ENCODE data around the gene FBXW4. TPM values are rescaled to one million over a fixed set of nuclear protein-coding genes. Genes with fewer than 3 reads are reported as not detected.

Gene FBXW4
- total RNA-seq, 1 donor from 2014 or later, result 34.4 TPM

- Mint-ChIP-seq H3K4me1 (ENCODE audit: low read depth) (no peaks in the 10 kb centered on the region), H3K27me3 (ENCODE audit: low read depth) (no peaks in the 10 kb centered on the region), H3K36me3 (ENCODE audit: low read depth) (peaks cover 20% of the 10 kb centered on the region), H3K27ac (ENCODE audit: unreplicated experiment) (no peak overlapping the region), H3K4me3 (ENCODE audit: unreplicated experiment) (no peak overlapping the region), H3K9me3 (ENCODE audit: low read depth) (no peaks in the 10 kb centered on the region)
- no peak for DNase-seq (ENCODE audit: low spot score)
- no peak for TF ChIP-seq CTCF (IDR thresholded peaks at IDR 0.05)
Observed at GRCh38 chr10:101653536-101653935, 41.4 kb downstream of the FBXW4 start.

GRCh38 chr10:101651336-101651735, 43.6 kb downstream of the FBXW4 start:
- no peak for TF ChIP-seq CTCF (IDR thresholded peaks at IDR 0.05)
- no peak overlapping the region for H3K27ac Mint-ChIP-seq (ENCODE audit: unreplicated experiment)
- DNase-seq (ENCODE audit: low spot score), result no peak
- no peak overlapping the region for H3K4me3 Mint-ChIP-seq (ENCODE audit: unreplicated experiment)
- H3K9me3 Mint-ChIP-seq (ENCODE audit: low read depth), result no peaks in the 10 kb centered on the region
- peaks cover 13% of the 10 kb centered on the region for H3K36me3 Mint-ChIP-seq (ENCODE audit: low read depth)
- H3K4me1 Mint-ChIP-seq (ENCODE audit: low read depth), result peaks cover 4% of the 10 kb centered on the region
- no peaks in the 10 kb centered on the region for H3K27me3 Mint-ChIP-seq (ENCODE audit: low read depth)

- Mint-ChIP-seq H3K4me1 (ENCODE audit: low read depth) (peaks cover 4% of the 10 kb centered on the region), H3K9me3 (ENCODE audit: low read depth) (no peaks in the 10 kb centered on the region), H3K27ac (ENCODE audit: unreplicated experiment) (no peak overlapping the region), H3K36me3 (ENCODE audit: low read depth) (peaks cover 13% of the 10 kb centered on the region), H3K27me3 (ENCODE audit: low read depth) (no peaks in the 10 kb centered on the region), H3K4me3 (ENCODE audit: unreplicated experiment) (no peak overlapping the region)
- no peak for DNase-seq (ENCODE audit: low spot score)
- TF ChIP-seq CTCF (IDR thresholded peaks at IDR 0.05), result no peak
Observed at GRCh38 chr10:101650863-101651262, 44.1 kb downstream of the FBXW4 start.

GRCh38 chr10:101649525-101650085, 45.4 kb downstream of the FBXW4 start:
- H3K36me3 Mint-ChIP-seq (ENCODE audit: low read depth), result peaks cover 10% of the 10 kb centered on the region
- no peaks in the 10 kb centered on the region for H3K27me3 Mint-ChIP-seq (ENCODE audit: low read depth)
- DNase-seq (ENCODE audit: low spot score), result no peak
- peaks cover 4% of the 10 kb centered on the region for H3K4me1 Mint-ChIP-seq (ENCODE audit: low read depth)
- H3K9me3 Mint-ChIP-seq (ENCODE audit: low read depth), result no peaks in the 10 kb centered on the region
- H3K27ac Mint-ChIP-seq (ENCODE audit: unreplicated experiment), result no peak overlapping the region
- no peak for TF ChIP-seq CTCF (IDR thresholded peaks at IDR 0.05)
- H3K4me3 Mint-ChIP-seq (ENCODE audit: unreplicated experiment), result no peak overlapping the region

GRCh38 chr10:101647255-101647654, 47.7 kb downstream of the FBXW4 start:
- H3K4me3 Mint-ChIP-seq (ENCODE audit: unreplicated experiment), result no peak overlapping the region
- no peak for DNase-seq (ENCODE audit: low spot score)
- peaks cover 4% of the 10 kb centered on the region for H3K4me1 Mint-ChIP-seq (ENCODE audit: low read depth)
- no peak overlapping the region for H3K27ac Mint-ChIP-seq (ENCODE audit: unreplicated experiment)
- no peaks in the 10 kb centered on the region for H3K27me3 Mint-ChIP-seq (ENCODE audit: low read depth)
- no peaks in the 10 kb centered on the region for H3K9me3 Mint-ChIP-seq (ENCODE audit: low read depth)
- no peak for TF ChIP-seq CTCF (IDR thresholded peaks at IDR 0.05)
- peaks cover 12% of the 10 kb centered on the region for H3K36me3 Mint-ChIP-seq (ENCODE audit: low read depth)
